ENCODE results near the gene LARP1. TPM values are rescaled to one million over a fixed set of nuclear protein-coding genes. Genes with fewer than 3 reads are reported as not detected.

The LARP1 gene
- total RNA-seq, 1 donor from 2014 or later, result 243 TPM

GRCh38 chr5:154737667-154738320 lies 17.4 kb upstream of the LARP1 start:
- Mint-ChIP-seq H3K27me3 (ENCODE audit: low read depth, unreplicated experiment) (no peaks in the 10 kb centered on the region), H3K36me3 (ENCODE audit: low read depth, unreplicated experiment) (no peaks in the 10 kb centered on the region), H3K4me3 (ENCODE audit: unreplicated experiment) (no peak overlapping the region), H3K27ac (ENCODE audit: unreplicated experiment) (peak overlapping the region; percentile 11), H3K9me3 (ENCODE audit: unreplicated experiment) (no peaks in the 10 kb centered on the region), H3K4me1 (ENCODE audit: low read depth, unreplicated experiment) (no peaks in the 10 kb centered on the region)
- DNase-seq (ENCODE audit: low read depth) (no peak), FAIRE-seq (no peak)
- Histone ChIP-seq H3K4me3 (ENCODE audit: insufficient read depth, low read depth, low read length) (no peak overlapping the region), H3K4me2 (ENCODE audit: low read length) (no peak overlapping the region), H4K20me1 (ENCODE audit: insufficient read depth, low read length) (no peaks in the 10 kb centered on the region), H3K27ac (ENCODE audit: low read depth, low read length) (no peak overlapping the region), H3K36me3 (ENCODE audit: insufficient read depth, low read length) (no peaks in the 10 kb centered on the region), H3K79me2 (ENCODE audit: insufficient read depth, low read length) (no peaks in the 10 kb centered on the region), H3K4me1 (ENCODE audit: insufficient read depth, low read length) (no peaks in the 10 kb centered on the region), H3K9ac (ENCODE audit: low read length) (no peak overlapping the region), H2AFZ (ENCODE audit: low read depth, low read length) (no peak overlapping the region), H3K27me3 (ENCODE audit: insufficient read depth, low read length) (peaks cover 2% of the 10 kb centered on the region), H3K9me3 (ENCODE audit: insufficient read depth, low read depth, low read length) (no peaks in the 10 kb centered on the region)
- TF ChIP-seq EZH2 (IDR thresholded peaks at IDR 0.05; ENCODE audit: insufficient read depth, low read length), result no peak
- TF ChIP-seq CTCF (IDR thresholded peaks at IDR 0.05; ENCODE audit: insufficient read depth, low read depth, low read length), result no peak

- DNase-seq (ENCODE audit: low read depth), result peak; percentile 40
- Histone ChIP-seq H3K9me3 (ENCODE audit: insufficient read depth, low read depth, low read length) (no peaks in the 10 kb centered on the region), H4K20me1 (ENCODE audit: insufficient read depth, low read length) (no peaks in the 10 kb centered on the region), H3K4me3 (ENCODE audit: insufficient read depth, low read depth, low read length) (no peak overlapping the region), H3K79me2 (ENCODE audit: insufficient read depth, low read length) (no peaks in the 10 kb centered on the region), H3K27me3 (ENCODE audit: insufficient read depth, low read length) (no peaks in the 10 kb centered on the region), H3K4me1 (ENCODE audit: insufficient read depth, low read length) (no peaks in the 10 kb centered on the region), H3K4me2 (ENCODE audit: low read length) (no peak overlapping the region), H3K36me3 (ENCODE audit: insufficient read depth, low read length) (no peaks in the 10 kb centered on the region), H3K27ac (ENCODE audit: low read depth, low read length) (no peak overlapping the region), H3K9ac (ENCODE audit: low read length) (no peak overlapping the region), H2AFZ (ENCODE audit: low read depth, low read length) (no peak overlapping the region)
- TF ChIP-seq EZH2 (IDR thresholded peaks at IDR 0.05; ENCODE audit: insufficient read depth, low read length), result no peak
- TF ChIP-seq CTCF (IDR thresholded peaks at IDR 0.05; ENCODE audit: insufficient read depth, low read depth, low read length), result no peak
- Mint-ChIP-seq H3K27me3 (ENCODE audit: low read depth, unreplicated experiment) (no peaks in the 10 kb centered on the region), H3K9me3 (ENCODE audit: unreplicated experiment) (no peaks in the 10 kb centered on the region), H3K4me3 (ENCODE audit: unreplicated experiment) (no peak overlapping the region), H3K4me1 (ENCODE audit: low read depth, unreplicated experiment) (no peaks in the 10 kb centered on the region), H3K27ac (ENCODE audit: unreplicated experiment) (no peak overlapping the region), H3K36me3 (ENCODE audit: low read depth, unreplicated experiment) (no peaks in the 10 kb centered on the region)
- FAIRE-seq, result no peak
Observed at GRCh38 chr5:154740483-154740882, 14.7 kb upstream of the LARP1 start.

GRCh38 chr5:154740957-154741356 lies 14.2 kb upstream of the LARP1 start:
- Histone ChIP-seq H2AFZ (ENCODE audit: low read depth, low read length) (no peak overlapping the region), H3K4me3 (ENCODE audit: insufficient read depth, low read depth, low read length) (no peak overlapping the region), H3K4me2 (ENCODE audit: low read length) (no peak overlapping the region), H3K79me2 (ENCODE audit: insufficient read depth, low read length) (no peaks in the 10 kb centered on the region), H3K9me3 (ENCODE audit: insufficient read depth, low read depth, low read length) (no peaks in the 10 kb centered on the region), H3K27ac (ENCODE audit: low read depth, low read length) (no peak overlapping the region), H3K36me3 (ENCODE audit: insufficient read depth, low read length) (no peaks in the 10 kb centered on the region), H3K4me1 (ENCODE audit: insufficient read depth, low read length) (no peaks in the 10 kb centered on the region), H3K27me3 (ENCODE audit: insufficient read depth, low read length) (no peaks in the 10 kb centered on the region), H3K9ac (ENCODE audit: low read length) (no peak overlapping the region), H4K20me1 (ENCODE audit: insufficient read depth, low read length) (no peaks in the 10 kb centered on the region)
- peak; percentile 34 for FAIRE-seq
- H3K27me3 Mint-ChIP-seq (ENCODE audit: low read depth, unreplicated experiment), result no peaks in the 10 kb centered on the region
- no peak overlapping the region for H3K27ac Mint-ChIP-seq (ENCODE audit: unreplicated experiment)
- peak; percentile 58 for DNase-seq (ENCODE audit: low read depth)
- no peaks in the 10 kb centered on the region for H3K9me3 Mint-ChIP-seq (ENCODE audit: unreplicated experiment)
- no peaks in the 10 kb centered on the region for H3K4me1 Mint-ChIP-seq (ENCODE audit: low read depth, unreplicated experiment)
- H3K36me3 Mint-ChIP-seq (ENCODE audit: low read depth, unreplicated experiment), result no peaks in the 10 kb centered on the region
- no peak overlapping the region for H3K4me3 Mint-ChIP-seq (ENCODE audit: unreplicated experiment)
- TF ChIP-seq CTCF (IDR thresholded peaks at IDR 0.05; ENCODE audit: insufficient read depth, low read depth, low read length) (no peak), EZH2 (IDR thresholded peaks at IDR 0.05; ENCODE audit: insufficient read depth, low read length) (no peak)

All from astrocyte (in vitro differentiated cells and primary cell).